Peyer's patch (tissue), 4 donors: ENCODE measurements around the gene RASGRF2. TPM values are rescaled to one million over a fixed set of nuclear protein-coding genes. Genes with fewer than 3 reads are reported as not detected.

Experiments
- DNase-seq, 3 donors: peaks; one replicate each; pipeline ENCODE4 v3.0.0-alpha.2; 2017 to 2019
- H3K27ac ChIP-seq, 4 donors: fragments of 200-600 bp; sonication (generic); one replicate each; pipeline ENCODE4 v1.5.1; 2016 to 2019
- H3K27me3 ChIP-seq, 2 donors: fragments of 200-600 bp; sonication (generic); one replicate each; pipeline ENCODE4 v1.5.1; 2019
- H3K36me3 ChIP-seq, 3 donors: fragments of 200-600 bp; sonication (generic); one replicate each; pipeline ENCODE4 v1.5.1; 2016 to 2019
- H3K4me1 ChIP-seq, 4 donors: fragments of 200-600 bp; sonication (generic); one replicate each; pipeline ENCODE4 v1.5.1; 2016 to 2019
- H3K4me3 ChIP-seq, 4 donors: fragments of 200-600 bp; sonication (generic); 1 replicate in 3 of 4; 2 replicates in 1 of 4; pipeline ENCODE4 v1.5.1; 2016 to 2019; ENCODE audit warnings: mild to moderate bottlenecking in 1 of 4
- H3K9me3 ChIP-seq, 4 donors: fragments of 200-600 bp; sonication (generic); one replicate each; pipeline ENCODE4 v1.5.1; 2016 to 2019; ENCODE audit warnings: mild to moderate bottlenecking in 1 of 4
- CTCF ChIP-seq, 6 experiments: fragments of 450-650 bp in 4 of 6; fragments of 200-600 bp in 2 of 6; sonication (generic) in 1 of 6; IDR thresholded peaks; one replicate each; pipeline ENCODE4 v1.5.1; 2017 to 2019; ENCODE audit warnings: antibody characterized with exemption in 6 of 6, mild to moderate bottlenecking in 3 of 6, moderate library complexity in 1 of 6
- POLR2A ChIP-seq, 2 donors: fragments of 450-650 bp; IDR thresholded peaks; one replicate each; pipeline ENCODE4 v1.5.1; 2017; ENCODE audit warnings: antibody characterized with exemption in 2 of 2, mild to moderate bottlenecking in 2 of 2, moderate library complexity in 2 of 2
- total RNA-seq, 4 donors: library from RNA; depleted of rRNA; stranded (reverse); fragments of >200 nt; gene quantifications; one replicate each; pipeline ENCODE4 v1.1.0, GENCODE V29; 2016

RASGRF2 gene
- total RNA-seq, 4 donors from 2014 or later: 6.0 to 17.3 (median 8.7) TPM

GRCh38 chr5:80990971-80991370 lies 30.8 kb downstream of the RASGRF2 start:
- Histone ChIP-seq H3K4me1 (no peaks in the 10 kb centered on the region), H3K36me3 (no peaks in the 10 kb centered on the region), H3K4me3 (no peak overlapping the region), H3K9me3 (no peaks in the 10 kb centered on the region), H3K27ac (no peak overlapping the region), H3K27me3 (no peaks in the 10 kb centered on the region)
- TF ChIP-seq CTCF (IDR thresholded peaks at IDR 0.05) (no peak), POLR2A (IDR thresholded peaks at IDR 0.05) (no peak)
- DNase-seq: no peak

- TF ChIP-seq POLR2A (IDR thresholded peaks at IDR 0.05): no peak
- TF ChIP-seq CTCF (IDR thresholded peaks at IDR 0.05): no peak
- no peak for DNase-seq
- Histone ChIP-seq H3K4me1 (no peaks in the 10 kb centered on the region), H3K4me3 (no peak overlapping the region), H3K36me3 (no peaks in the 10 kb centered on the region), H3K9me3 (no peaks in the 10 kb centered on the region), H3K27me3 (no peaks in the 10 kb centered on the region), H3K27ac (no peak overlapping the region)
These were observed 35.7 kb downstream of the RASGRF2 start for GRCh38 chr5:80995908-80996307.

DNA sequence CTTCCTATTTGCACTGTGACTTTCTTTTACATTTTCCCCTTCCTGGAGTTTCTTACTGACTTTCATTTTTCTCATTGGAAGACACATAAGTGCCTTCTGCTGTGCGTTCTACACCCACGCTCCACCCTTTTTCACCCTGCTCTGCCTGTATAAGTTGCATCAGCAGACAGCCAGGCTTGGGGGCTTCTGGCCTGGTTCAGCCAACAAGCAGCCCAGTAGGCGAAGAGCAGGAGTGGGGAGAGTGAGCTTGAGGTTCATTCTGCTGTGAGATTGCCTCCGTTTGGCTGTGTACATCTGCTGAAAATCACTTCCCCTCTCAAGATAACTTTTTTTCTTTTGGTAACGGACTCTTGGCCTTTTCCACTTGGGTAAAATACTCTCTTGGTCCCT lies 38.4 kb downstream of the RASGRF2 start:
- no peak for DNase-seq
- H3K9me3 ChIP-seq: no peaks in the 10 kb centered on the region
- TF ChIP-seq POLR2A (IDR thresholded peaks at IDR 0.05) (no peak), CTCF (IDR thresholded peaks at IDR 0.05) (no peak)
- H3K27me3 ChIP-seq: no peaks in the 10 kb centered on the region
- H3K4me3 ChIP-seq: no peak overlapping the region
- no peak overlapping the region for H3K27ac ChIP-seq
- H3K4me1 ChIP-seq: no peaks in the 10 kb centered on the region
- no peaks in the 10 kb centered on the region for H3K36me3 ChIP-seq

DNA sequence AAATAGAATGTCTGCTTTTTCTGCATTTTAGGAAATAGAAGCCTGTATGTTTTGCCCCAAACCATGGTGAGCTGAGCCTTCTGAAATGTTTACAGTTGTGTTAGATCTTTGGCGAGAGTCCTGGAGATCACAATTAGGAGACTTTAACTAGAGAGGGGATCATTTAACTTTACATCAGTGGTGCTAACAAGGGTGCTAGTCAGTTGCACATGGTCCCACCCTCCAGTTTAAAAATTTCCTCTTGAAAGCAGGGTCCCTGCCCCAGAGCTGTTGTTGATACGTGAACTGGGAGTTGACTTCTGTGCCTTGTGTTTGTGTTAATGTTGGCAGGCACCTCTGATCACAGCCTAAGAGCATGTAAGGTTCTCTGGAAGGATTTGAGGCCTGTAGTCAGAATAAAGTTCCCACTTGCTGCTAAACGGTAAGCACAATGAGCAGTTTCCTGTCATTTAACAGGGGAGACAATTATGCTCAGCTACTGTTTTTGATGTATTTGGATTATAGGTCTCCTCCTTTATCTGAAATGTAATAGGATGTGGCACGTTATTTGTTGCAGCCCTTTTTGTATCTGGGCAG lies 43.7 kb downstream of the RASGRF2 start:
- TF ChIP-seq CTCF (IDR thresholded peaks at IDR 0.05) (no peak), POLR2A (IDR thresholded peaks at IDR 0.05) (no peak)
- Histone ChIP-seq H3K27ac (no peak overlapping the region), H3K4me3 (no peak overlapping the region), H3K27me3 (no peaks in the 10 kb centered on the region), H3K36me3 (no peaks in the 10 kb centered on the region), H3K4me1 (no peaks in the 10 kb centered on the region), H3K9me3 (no peaks in the 10 kb centered on the region)
- DNase-seq: no peak

GRCh38 chr5:81005708-81006107 lies 45.5 kb downstream of the RASGRF2 start:
- no peaks in the 10 kb centered on the region for H3K4me1 ChIP-seq
- H3K9me3 ChIP-seq: no peaks in the 10 kb centered on the region
- no peaks in the 10 kb centered on the region for H3K36me3 ChIP-seq
- DNase-seq: no peak
- H3K27me3 ChIP-seq: no peaks in the 10 kb centered on the region
- TF ChIP-seq CTCF (IDR thresholded peaks at IDR 0.05): no peak
- TF ChIP-seq POLR2A (IDR thresholded peaks at IDR 0.05): no peak
- no peak overlapping the region for H3K4me3 ChIP-seq
- peak overlapping the region in 1 of 4 donors; percentile 34 for H3K27ac ChIP-seq

DNA sequence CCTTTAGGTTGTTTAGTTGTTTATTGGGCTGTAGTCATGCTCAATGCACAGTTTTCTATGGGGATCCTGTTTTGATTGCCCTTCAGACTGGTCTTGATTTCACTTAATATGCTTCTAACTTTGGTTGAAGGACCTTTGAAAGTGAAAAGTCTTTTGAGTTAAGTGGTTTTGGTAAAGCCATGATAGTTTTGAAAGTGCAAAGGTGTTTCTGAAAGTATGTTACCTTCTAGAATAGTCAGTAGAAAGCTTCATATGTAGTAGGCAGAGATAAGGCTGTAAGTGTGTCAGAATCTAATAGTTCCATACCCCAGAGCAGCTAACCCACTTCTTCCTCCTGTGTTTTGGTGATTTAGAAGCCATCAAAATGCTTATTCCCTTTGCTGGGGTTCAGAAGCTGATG lies 46.1 kb downstream of the RASGRF2 start:
- no peaks in the 10 kb centered on the region for H3K9me3 ChIP-seq
- no peak overlapping the region for H3K4me3 ChIP-seq
- H3K4me1 ChIP-seq: no peaks in the 10 kb centered on the region
- no peak for DNase-seq
- no peaks in the 10 kb centered on the region for H3K27me3 ChIP-seq
- no peak for TF ChIP-seq CTCF (IDR thresholded peaks at IDR 0.05)
- no peak for TF ChIP-seq POLR2A (IDR thresholded peaks at IDR 0.05)
- H3K36me3 ChIP-seq: no peaks in the 10 kb centered on the region
- H3K27ac ChIP-seq: peak overlapping the region in 3 of 4 donors; percentile 21 to 34 (median 28)
